Inflammatory macrophage treated with lipopolysaccharide for 4 hours (primary cell): ENCODE data around the gene EBF3.

Experiments used
- DNase-seq: peaks from one replicate; pipeline ENCODE4 v3.0.0-alpha.2; 2020

EBF3 gene

DNA sequence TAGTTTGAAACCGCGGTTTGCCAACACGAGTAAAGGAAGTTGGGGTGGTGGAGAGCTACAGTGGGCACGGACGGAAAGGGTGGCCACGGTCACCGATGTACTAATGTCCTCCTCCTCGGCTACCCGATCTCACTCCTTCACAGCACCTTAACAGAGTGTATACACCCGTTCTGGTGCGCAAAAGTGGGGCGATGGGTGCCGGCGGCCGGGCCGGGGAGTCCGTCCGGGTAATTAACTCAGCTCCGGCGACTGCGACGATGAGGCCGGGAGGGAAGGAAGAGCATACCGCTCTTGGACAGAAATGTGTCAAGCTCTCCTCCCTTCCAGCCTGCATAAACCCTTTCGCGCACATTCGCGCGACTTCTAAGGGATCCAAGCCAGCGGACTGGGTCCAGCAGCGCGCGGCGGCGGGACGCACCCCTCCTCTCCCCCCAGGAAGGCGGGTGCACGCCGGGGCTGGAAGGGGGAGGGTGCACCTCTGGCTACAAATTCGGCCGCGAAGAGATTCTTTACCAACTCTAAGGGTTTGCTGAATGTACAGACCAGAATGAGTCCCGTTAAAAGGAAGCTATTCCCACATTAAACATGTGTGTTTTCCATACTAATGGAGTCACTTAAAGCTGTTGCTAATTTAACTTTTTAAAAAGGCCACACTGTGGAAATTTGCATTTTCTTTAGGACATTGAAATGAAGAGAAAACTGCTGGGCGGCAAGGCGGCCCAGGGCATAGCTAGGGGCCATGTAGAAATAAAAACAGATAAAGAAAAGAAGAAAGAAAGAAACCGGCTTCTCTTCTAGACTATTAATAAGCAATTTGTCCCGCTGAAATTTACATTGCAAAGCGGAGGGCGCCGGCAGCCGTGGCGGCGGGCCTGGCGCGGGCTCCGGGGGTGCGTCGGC lies 6.6 kb upstream of the EBF3 start:
- no peak for DNase-seq

GRCh38 chr10:129969911-129970464 lies 5.9 kb upstream of the EBF3 start:
- DNase-seq: no peak

- no peak for DNase-seq
These were observed 5.3 kb upstream of the EBF3 start for GRCh38 chr10:129969184-129969910.

DNA sequence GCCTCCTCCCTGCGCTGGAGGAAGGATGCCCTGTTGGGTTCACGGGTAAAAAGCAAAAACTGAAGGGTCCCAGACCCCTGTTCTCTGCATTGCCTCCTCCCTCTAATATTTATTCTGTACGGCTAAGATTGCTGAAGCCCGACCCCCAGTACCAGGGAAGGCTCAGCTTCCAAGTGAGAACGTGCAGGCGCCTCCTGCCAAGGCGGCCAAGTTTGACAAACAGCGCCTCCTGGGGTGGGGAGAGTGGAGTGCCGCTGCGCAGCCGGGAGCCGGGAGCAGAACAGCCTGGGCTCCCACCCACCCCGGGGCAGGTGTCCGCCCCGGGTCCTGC lies 4.7 kb upstream of the EBF3 start:
- peak; percentile 26 for DNase-seq

DNA sequence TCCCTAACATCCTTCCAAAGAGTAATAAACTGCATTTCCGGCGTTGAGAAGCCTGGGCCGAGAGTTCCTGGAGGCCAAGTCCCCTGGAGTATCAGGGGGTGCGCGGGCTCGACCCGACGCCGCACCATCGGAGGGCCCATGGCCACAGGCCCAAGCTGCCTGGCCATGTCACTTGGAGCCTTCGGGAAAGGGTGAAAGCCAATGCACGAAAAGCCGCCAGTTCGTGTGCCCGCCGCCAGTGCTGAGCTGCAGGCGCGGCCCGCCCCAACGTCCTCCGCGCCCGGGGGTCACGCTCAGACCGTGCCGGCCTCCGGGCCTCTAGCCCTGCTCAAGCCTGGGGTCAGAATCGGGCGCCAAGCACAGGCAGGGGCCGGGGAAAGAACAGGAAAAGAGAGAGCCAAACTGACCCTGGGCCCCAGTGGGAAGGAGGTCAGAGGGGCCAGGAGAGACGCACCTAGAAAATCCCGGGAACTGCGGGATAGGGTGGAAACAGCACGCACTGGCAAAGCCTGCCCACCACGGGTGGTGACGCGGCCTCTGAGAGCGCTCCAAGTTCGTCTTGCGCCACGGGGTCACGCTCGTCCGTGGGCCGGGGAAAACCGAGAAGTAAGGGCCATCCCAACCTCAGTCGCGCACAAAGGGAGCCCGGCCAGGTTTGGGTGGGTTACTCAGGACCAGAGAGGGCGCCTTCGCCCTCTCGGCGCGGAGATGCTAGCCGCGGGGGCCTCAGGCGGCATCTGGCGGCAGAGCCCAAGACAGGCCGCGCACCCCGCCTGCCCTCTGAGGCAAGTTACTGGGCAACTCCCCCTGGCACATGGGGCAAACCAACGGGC lies 4.2 kb upstream of the EBF3 start:
- DNase-seq: no peak

GRCh38 chr10:129967579-129968019 lies 3.5 kb upstream of the EBF3 start:
- no peak for DNase-seq

GRCh38 chr10:129966889-129967578 lies 3.0 kb upstream of the EBF3 start:
- DNase-seq: no peak

DNA sequence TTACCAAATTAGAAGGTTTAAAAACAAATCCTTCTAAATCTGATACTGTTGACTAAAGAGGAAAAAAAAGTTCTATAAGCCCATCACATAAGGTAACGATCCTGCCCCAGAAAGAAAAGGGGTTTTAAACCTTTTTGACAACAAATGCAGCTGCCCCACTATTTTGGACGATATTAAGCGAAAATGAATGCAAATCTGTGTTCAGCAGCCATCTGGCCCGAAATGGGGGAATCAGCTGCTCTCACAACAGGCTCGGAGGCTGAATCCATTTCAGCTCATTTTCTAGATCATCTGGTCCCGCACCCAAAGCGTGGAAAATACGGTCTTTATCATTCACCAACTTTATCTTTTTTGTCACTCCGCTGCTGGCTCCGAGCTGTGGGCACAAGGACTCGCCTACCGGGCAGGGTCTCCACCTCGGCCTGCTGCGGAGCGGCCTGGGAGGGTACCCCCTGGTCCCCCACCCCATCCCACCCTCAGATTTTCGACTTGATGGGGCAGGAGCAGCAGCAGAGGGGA lies 2.4 kb upstream of the EBF3 start:
- no peak for DNase-seq

DNA sequence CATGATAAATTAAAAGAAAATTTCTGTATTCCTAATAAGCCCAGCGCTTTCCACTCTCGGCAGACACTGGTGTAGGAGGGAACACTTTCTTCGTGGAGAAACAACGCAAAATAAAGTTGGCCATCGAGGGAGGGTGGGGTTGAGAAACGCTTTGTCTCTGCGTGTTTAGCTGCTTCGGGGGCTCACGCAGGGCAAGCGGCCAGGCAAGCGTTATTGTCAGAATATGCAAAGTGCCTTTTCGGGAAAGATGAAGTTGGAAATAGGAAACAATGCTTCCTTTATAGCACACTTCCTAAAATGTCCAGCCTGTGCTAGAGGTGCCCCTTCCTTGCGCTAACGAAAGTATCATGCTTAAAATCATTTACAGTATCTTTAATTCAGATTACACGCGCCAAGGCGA lies 1.9 kb upstream of the EBF3 start:
- DNase-seq: no peak

DNA sequence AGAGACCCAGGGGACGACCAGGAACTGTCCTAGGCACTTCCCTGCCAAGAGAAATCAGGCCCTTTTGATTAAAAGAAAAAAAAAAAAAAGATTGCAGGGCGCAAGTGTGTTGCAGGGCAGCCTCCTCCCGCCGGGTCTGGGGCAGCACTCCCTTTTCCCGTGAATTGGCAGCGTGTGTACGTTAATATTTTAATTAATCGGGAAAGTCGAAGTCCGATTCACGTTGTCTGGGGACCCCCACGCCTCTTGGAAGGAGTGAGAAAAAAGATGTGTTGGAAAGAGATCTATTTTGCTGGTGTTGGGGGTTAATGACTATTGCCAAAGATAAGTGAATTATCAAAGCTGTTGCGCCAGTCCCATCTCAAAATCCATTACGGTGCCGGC lies 1.3 kb upstream of the EBF3 start:
- no peak for DNase-seq

- no peak for DNase-seq
These were observed 744 bp upstream of the EBF3 start for GRCh38 chr10:129964611-129965424.

DNA sequence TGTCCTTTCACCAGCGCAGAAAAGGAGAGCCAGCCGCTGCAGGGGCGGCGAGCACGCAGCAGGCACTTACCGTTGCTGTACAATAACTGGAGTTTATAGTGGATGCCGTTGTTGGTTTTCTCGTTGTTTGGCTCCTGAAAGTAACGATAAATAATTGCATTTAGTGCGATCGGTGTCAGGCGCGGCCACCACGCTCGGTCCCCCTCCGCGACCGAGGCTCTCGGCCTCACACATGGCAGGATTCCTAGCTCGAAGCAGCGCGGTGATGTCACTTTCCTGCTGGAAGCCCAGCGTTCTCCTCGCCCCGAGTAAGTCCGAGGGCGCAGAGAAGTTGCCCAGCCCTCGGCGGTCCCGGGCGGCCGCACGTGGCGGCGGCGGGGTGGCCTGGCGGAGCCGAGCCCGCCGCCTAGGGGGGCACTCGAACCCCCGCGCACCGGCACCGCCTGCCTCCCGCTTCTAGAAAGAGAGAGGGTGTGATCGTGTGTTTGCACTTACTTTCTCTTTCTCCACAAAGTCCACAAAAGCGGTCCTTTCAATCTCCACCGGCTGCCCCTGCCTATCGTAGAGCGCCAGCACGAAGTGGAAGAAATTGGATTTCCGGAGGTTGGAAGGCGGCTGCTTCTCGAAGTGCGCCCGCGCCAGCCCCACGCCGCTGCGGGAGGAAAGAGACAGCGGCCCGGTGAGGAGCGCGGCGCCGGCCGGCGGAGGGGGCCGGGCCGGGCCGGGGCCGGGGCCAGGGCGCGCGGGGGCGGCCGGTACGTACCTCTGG lies 1.0 kb downstream of the EBF3 start:
- peak; percentile 28 for DNase-seq

- DNase-seq: no peak
These were observed 1.8 kb downstream of the EBF3 start for GRCh38 chr10:129962031-129962871.

- DNase-seq: no peak
These were observed 2.8 kb downstream of the EBF3 start for GRCh38 chr10:129961157-129961701.

GRCh38 chr10:129960481-129961156 lies 3.5 kb downstream of the EBF3 start:
- no peak for DNase-seq

- DNase-seq: no peak
These were observed 4.3 kb downstream of the EBF3 start for GRCh38 chr10:129959544-129960480.
